SH-SY5Y (cell line): Measurements from ENCODE around the gene SAP30L.

Source experiments
- GATA2 ChIP-seq: IDR thresholded peaks from 2 replicates; pipeline ENCODE4 v1.6.1; 2011; ENCODE audit warnings: mild to moderate bottlenecking, low read depth, low read length
- GATA3 ChIP-seq: IDR thresholded peaks from 2 replicates; pipeline ENCODE4 v1.6.1; 2011; ENCODE audit warnings: low read depth, mild to moderate bottlenecking, low read length, moderate library complexity

DNA sequence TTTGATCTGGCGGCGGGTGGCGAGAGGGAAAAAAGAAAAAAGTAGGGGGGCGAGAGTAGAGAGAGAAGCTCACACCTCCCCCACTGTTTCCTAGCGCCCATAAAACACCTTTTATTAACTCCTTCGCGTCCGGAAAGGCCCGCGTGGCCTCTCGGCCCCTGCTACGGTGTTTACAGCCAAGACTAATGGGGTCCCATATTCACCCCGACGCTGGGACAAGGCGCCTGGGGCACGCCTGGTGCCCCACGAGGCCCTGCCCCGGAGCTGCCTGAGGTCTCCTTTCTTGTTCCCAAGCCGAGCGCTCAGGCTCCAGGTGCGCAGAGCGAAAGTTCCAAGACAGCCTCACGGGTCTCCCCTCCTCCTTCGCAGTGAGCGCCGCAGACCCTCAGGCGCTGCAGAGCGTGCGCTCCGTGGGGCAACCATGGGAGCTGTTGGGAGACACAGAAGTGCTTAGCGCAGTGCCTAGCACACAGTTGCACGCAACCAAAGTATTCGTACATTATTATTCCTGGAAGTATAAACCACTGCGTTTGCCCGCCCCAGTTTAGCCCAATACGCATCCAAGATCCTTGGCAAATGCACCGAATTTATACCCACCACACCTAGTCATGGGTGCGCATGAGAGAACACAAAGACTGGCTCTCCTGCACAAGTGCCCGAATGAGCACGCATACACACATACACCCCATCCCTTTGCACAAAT, 27.9 kb downstream of the SAP30L start:
- TF ChIP-seq GATA2 (no peak), GATA3 (no peak)
